ENCODE data around the gene RNF113B.

The RNF113B gene

GRCh38 chr13:98174307-98174706 is 2.8 kb downstream of the RNF113B start:
- no peak for DNase-seq (ENCODE audit: low spot score)

GRCh38 chr13:98173431-98174152 is 3.5 kb downstream of the RNF113B start:
- DNase-seq (ENCODE audit: low spot score) = peak; percentile 88

GRCh38 chr13:98172590-98173422 is 4.3 kb downstream of the RNF113B start:
- DNase-seq (ENCODE audit: low spot score) = no peak

GRCh38 chr13:98171900-98172589 is 5.0 kb downstream of the RNF113B start:
- DNase-seq (ENCODE audit: low spot score) = peak; percentile 38

- DNase-seq (ENCODE audit: low spot score) = no peak
These were observed 7.7 kb downstream of the RNF113B start for GRCh38 chr13:98169331-98169730.

- DNase-seq (ENCODE audit: low spot score) = no peak
These were observed 14.1 kb downstream of the RNF113B start for GRCh38 chr13:98162935-98163334.

- no peak for DNase-seq (ENCODE audit: low spot score)
These were observed 18.7 kb downstream of the RNF113B start for GRCh38 chr13:98158172-98158899.

- DNase-seq (ENCODE audit: low spot score) = no peak
These were observed 19.5 kb downstream of the RNF113B start for GRCh38 chr13:98157609-98158008.

- DNase-seq (ENCODE audit: low spot score) = no peak
These were observed 19.9 kb downstream of the RNF113B start for GRCh38 chr13:98157188-98157587.

- no peak for DNase-seq (ENCODE audit: low spot score)
These were observed 20.8 kb downstream of the RNF113B start for GRCh38 chr13:98156259-98156658.

- no peak for DNase-seq (ENCODE audit: low spot score)
These were observed 21.5 kb downstream of the RNF113B start for GRCh38 chr13:98155475-98156109.

- no peak for DNase-seq (ENCODE audit: low spot score)
These were observed 26.1 kb downstream of the RNF113B start for GRCh38 chr13:98150832-98151479.

GRCh38 chr13:98147521-98147920 is 29.5 kb downstream of the RNF113B start:
- no peak for DNase-seq (ENCODE audit: low spot score)

- DNase-seq (ENCODE audit: low spot score) = peak; percentile 64
These were observed 32.2 kb downstream of the RNF113B start for GRCh38 chr13:98144801-98145350.

GRCh38 chr13:98144027-98144741 is 32.9 kb downstream of the RNF113B start:
- DNase-seq (ENCODE audit: low spot score) = peak; percentile 38

GRCh38 chr13:98143601-98144026 is 33.5 kb downstream of the RNF113B start:
- peak; percentile 61 for DNase-seq (ENCODE audit: low spot score)

- no peak for DNase-seq (ENCODE audit: low spot score)
These were observed 33.9 kb downstream of the RNF113B start for GRCh38 chr13:98143157-98143553.

- peak; percentile 91 for DNase-seq (ENCODE audit: low spot score)
These were observed 34.5 kb downstream of the RNF113B start, which contains the start of gene FARP1 for GRCh38 chr13:98142380-98143156. Gene FARP1 (plus strand): TSS chr13:98143094. CDS start chr13:98213243, 70,149 bp downstream.

Data from AG08396 (cell line).